Vagina (tissue), 2 donors: ENCODE measurements around the gene PSG4.
"Not testable (repeated sequence)": the region's sequence is repeated elsewhere in the genome, so short reads cannot be mapped to it uniquely, and the experiment has no call there.

Source experiments
- CTCF ChIP-seq, 3 experiments: fragments of 450-650 bp in 2 of 3; fragments of 200-600 bp in 1 of 3; sonication (generic) in 1 of 3; IDR thresholded peaks; one replicate each; pipeline ENCODE4 v1.5.1; 2017 to 2019; ENCODE audit warnings: antibody characterized with exemption in 3 of 3, mild to moderate bottlenecking in 2 of 3, moderate library complexity in 2 of 3
- POLR2A ChIP-seq, 2 donors: fragments of 450-650 bp; IDR thresholded peaks; one replicate each; pipeline ENCODE4 v1.6.1; 2017; ENCODE audit warnings: antibody characterized with exemption in 2 of 2, mild to moderate bottlenecking in 2 of 2, moderate library complexity in 2 of 2
- POLR2AphosphoS5 ChIP-seq, 2 donors: sonication (generic); formaldehyde crosslinking; IDR thresholded peaks; one replicate each; pipeline ENCODE4 v1.9.0; 2017; ENCODE audit warnings: antibody characterized with exemption in 2 of 2, mild to moderate bottlenecking in 2 of 2, low read depth in 1 of 2; ENCODE audit not compliant: insufficient read depth in 1 of 2

GRCh38 chr19:43226986-43227385 is 21.5 kb upstream of the PSG4 start:
- TF ChIP-seq POLR2AphosphoS5 (IDR thresholded peaks at IDR 0.05; ENCODE audit: insufficient read depth in 1 of 2, low read depth in 1 of 2); POLR2A (IDR thresholded peaks at IDR 0.05); CTCF (IDR thresholded peaks at IDR 0.05): not testable (repeated sequence)
